ENCODE results near the gene ST3GAL6. TPM values are rescaled to one million over a fixed set of nuclear protein-coding genes. Genes with fewer than 3 reads are reported as not detected.

Gene ST3GAL6
- total RNA-seq, 1 experiment from 2014 or later = not detected

GRCh38 chr3:98744283-98744682 is 18.9 kb upstream of the ST3GAL6 start:
- Histone ChIP-seq H2AFZ (ENCODE audit: low read length) (no peak overlapping the region), H3K4me1 (ENCODE audit: low read length) (no peaks in the 10 kb centered on the region)

GRCh38 chr3:98745718-98746117 is 17.4 kb upstream of the ST3GAL6 start:
- no peaks in the 10 kb centered on the region for H4K20me1 ChIP-seq (ENCODE audit: insufficient read depth, low read depth, low read length)

More at GRCh38 chr3:98744283-98744682, 18.9 kb upstream of the ST3GAL6 start:
- H3K79me2 ChIP-seq (ENCODE audit: low read length) = no peaks in the 10 kb centered on the region
- H3K9me2 ChIP-seq (replicated peaks; ENCODE audit: insufficient read depth, low read length) = no peaks in the 10 kb centered on the region
- no peaks in the 10 kb centered on the region for H4K20me1 ChIP-seq (ENCODE audit: insufficient read depth, low read depth, low read length)
- DNase-seq = no peak
- no peaks in the 10 kb centered on the region for H3K36me3 ChIP-seq (ENCODE audit: insufficient read depth, low read length)
- no peak overlapping the region for H3K4me3 ChIP-seq (ENCODE audit: low read length)
- no peak overlapping the region for H3K27ac ChIP-seq (ENCODE audit: low read length)
- H3K27me3 ChIP-seq (ENCODE audit: low read length) = no peaks in the 10 kb centered on the region
- no peaks in the 10 kb centered on the region for H3K9me3 ChIP-seq (ENCODE audit: low read length)
- H3K4me2 ChIP-seq (ENCODE audit: low read depth, low read length, poor library complexity, severe bottlenecking) = no peak overlapping the region
- no peak overlapping the region for H3K9ac ChIP-seq (ENCODE audit: low read length)

GRCh38 chr3:98746122-98746521 is 17.0 kb upstream of the ST3GAL6 start:
- no peaks in the 10 kb centered on the region for H3K36me3 ChIP-seq (ENCODE audit: insufficient read depth, low read length)
- no peak overlapping the region for H3K4me2 ChIP-seq (ENCODE audit: low read depth, low read length, poor library complexity, severe bottlenecking)
- DNase-seq = no peak
- no peaks in the 10 kb centered on the region for H4K20me1 ChIP-seq (ENCODE audit: insufficient read depth, low read depth, low read length)
- H3K27ac ChIP-seq (ENCODE audit: low read length) = no peak overlapping the region
- H3K27me3 ChIP-seq (ENCODE audit: low read length) = no peaks in the 10 kb centered on the region
- H3K4me3 ChIP-seq (ENCODE audit: low read length) = no peak overlapping the region
- no peaks in the 10 kb centered on the region for H3K4me1 ChIP-seq (ENCODE audit: low read length)
- H3K9ac ChIP-seq (ENCODE audit: low read length) = no peak overlapping the region
- H3K9me3 ChIP-seq (ENCODE audit: low read length) = no peaks in the 10 kb centered on the region
- no peaks in the 10 kb centered on the region for H3K79me2 ChIP-seq (ENCODE audit: low read length)
- no peaks in the 10 kb centered on the region for H3K9me2 ChIP-seq (replicated peaks; ENCODE audit: insufficient read depth, low read length)
- no peak overlapping the region for H2AFZ ChIP-seq (ENCODE audit: low read length)

More at GRCh38 chr3:98745718-98746117, 17.4 kb upstream of the ST3GAL6 start:
- H3K9me3 ChIP-seq (ENCODE audit: low read length) = no peaks in the 10 kb centered on the region
- H3K9me2 ChIP-seq (replicated peaks; ENCODE audit: insufficient read depth, low read length) = no peaks in the 10 kb centered on the region
- no peak overlapping the region for H3K9ac ChIP-seq (ENCODE audit: low read length)
- H3K27ac ChIP-seq (ENCODE audit: low read length) = no peak overlapping the region
- H3K36me3 ChIP-seq (ENCODE audit: insufficient read depth, low read length) = no peaks in the 10 kb centered on the region
- no peaks in the 10 kb centered on the region for H3K4me1 ChIP-seq (ENCODE audit: low read length)
- no peak overlapping the region for H3K4me2 ChIP-seq (ENCODE audit: low read depth, low read length, poor library complexity, severe bottlenecking)
- no peaks in the 10 kb centered on the region for H3K27me3 ChIP-seq (ENCODE audit: low read length)
- H3K79me2 ChIP-seq (ENCODE audit: low read length) = no peaks in the 10 kb centered on the region
- no peak for DNase-seq
- H3K4me3 ChIP-seq (ENCODE audit: low read length) = no peak overlapping the region
- no peak overlapping the region for H2AFZ ChIP-seq (ENCODE audit: low read length)

GRCh38 chr3:98746882-98747281 is 16.3 kb upstream of the ST3GAL6 start:
- H3K9ac ChIP-seq (ENCODE audit: low read length) = no peak overlapping the region
- H4K20me1 ChIP-seq (ENCODE audit: insufficient read depth, low read depth, low read length) = no peaks in the 10 kb centered on the region
- no peaks in the 10 kb centered on the region for H3K27me3 ChIP-seq (ENCODE audit: low read length)
- H2AFZ ChIP-seq (ENCODE audit: low read length) = no peak overlapping the region
- H3K9me3 ChIP-seq (ENCODE audit: low read length) = no peaks in the 10 kb centered on the region
- H3K4me1 ChIP-seq (ENCODE audit: low read length) = no peaks in the 10 kb centered on the region
- DNase-seq = no peak
- no peaks in the 10 kb centered on the region for H3K79me2 ChIP-seq (ENCODE audit: low read length)
- no peak overlapping the region for H3K4me3 ChIP-seq (ENCODE audit: low read length)
- H3K9me2 ChIP-seq (replicated peaks; ENCODE audit: insufficient read depth, low read length) = no peaks in the 10 kb centered on the region
- H3K4me2 ChIP-seq (ENCODE audit: low read depth, low read length, poor library complexity, severe bottlenecking) = no peak overlapping the region
- H3K36me3 ChIP-seq (ENCODE audit: insufficient read depth, low read length) = no peaks in the 10 kb centered on the region
- no peak overlapping the region for H3K27ac ChIP-seq (ENCODE audit: low read length)

- H3K4me1 ChIP-seq (ENCODE audit: low read length) = no peaks in the 10 kb centered on the region
- no peak overlapping the region for H2AFZ ChIP-seq (ENCODE audit: low read length)
- H3K9ac ChIP-seq (ENCODE audit: low read length) = no peak overlapping the region
- H3K9me2 ChIP-seq (replicated peaks; ENCODE audit: insufficient read depth, low read length) = no peaks in the 10 kb centered on the region
- H3K36me3 ChIP-seq (ENCODE audit: insufficient read depth, low read length) = no peaks in the 10 kb centered on the region
- H3K4me2 ChIP-seq (ENCODE audit: low read depth, low read length, poor library complexity, severe bottlenecking) = no peak overlapping the region
- no peaks in the 10 kb centered on the region for H3K79me2 ChIP-seq (ENCODE audit: low read length)
- no peak for DNase-seq
- no peak overlapping the region for H3K4me3 ChIP-seq (ENCODE audit: low read length)
- H3K9me3 ChIP-seq (ENCODE audit: low read length) = no peaks in the 10 kb centered on the region
- H4K20me1 ChIP-seq (ENCODE audit: insufficient read depth, low read depth, low read length) = no peaks in the 10 kb centered on the region
- H3K27me3 ChIP-seq (ENCODE audit: low read length) = no peaks in the 10 kb centered on the region
- no peak overlapping the region for H3K27ac ChIP-seq (ENCODE audit: low read length)
Observed at GRCh38 chr3:98750276-98750919, 12.7 kb upstream of the ST3GAL6 start.

- no peaks in the 10 kb centered on the region for H3K36me3 ChIP-seq (ENCODE audit: insufficient read depth, low read length)
- H3K9me3 ChIP-seq (ENCODE audit: low read length) = no peaks in the 10 kb centered on the region
- DNase-seq = peak; percentile 31
- no peak overlapping the region for H3K27ac ChIP-seq (ENCODE audit: low read length)
- no peaks in the 10 kb centered on the region for H3K79me2 ChIP-seq (ENCODE audit: low read length)
- H2AFZ ChIP-seq (ENCODE audit: low read length) = no peak overlapping the region
- H3K4me2 ChIP-seq (ENCODE audit: low read depth, low read length, poor library complexity, severe bottlenecking) = no peak overlapping the region
- H4K20me1 ChIP-seq (ENCODE audit: insufficient read depth, low read depth, low read length) = no peaks in the 10 kb centered on the region
- no peaks in the 10 kb centered on the region for H3K27me3 ChIP-seq (ENCODE audit: low read length)
- H3K9ac ChIP-seq (ENCODE audit: low read length) = no peak overlapping the region
- no peak overlapping the region for H3K4me3 ChIP-seq (ENCODE audit: low read length)
- H3K9me2 ChIP-seq (replicated peaks; ENCODE audit: insufficient read depth, low read length) = no peaks in the 10 kb centered on the region
- H3K4me1 ChIP-seq (ENCODE audit: low read length) = no peaks in the 10 kb centered on the region
Observed at GRCh38 chr3:98754483-98754882, 8.7 kb upstream of the ST3GAL6 start.

GRCh38 chr3:98755601-98756000 is 7.5 kb upstream of the ST3GAL6 start:
- H3K36me3 ChIP-seq (ENCODE audit: insufficient read depth, low read length) = no peaks in the 10 kb centered on the region
- peak; percentile 16 for DNase-seq

GRCh38 chr3:98759629-98760028 is 3.5 kb upstream of the ST3GAL6 start:
- no peak overlapping the region for H3K27ac ChIP-seq (ENCODE audit: low read length)
- no peaks in the 10 kb centered on the region for H3K27me3 ChIP-seq (ENCODE audit: low read length)
- no peaks in the 10 kb centered on the region for H4K20me1 ChIP-seq (ENCODE audit: insufficient read depth, low read depth, low read length)
- H2AFZ ChIP-seq (ENCODE audit: low read length) = no peak overlapping the region
- H3K4me1 ChIP-seq (ENCODE audit: low read length) = no peaks in the 10 kb centered on the region
- no peaks in the 10 kb centered on the region for H3K9me3 ChIP-seq (ENCODE audit: low read length)
- no peaks in the 10 kb centered on the region for H3K9me2 ChIP-seq (replicated peaks; ENCODE audit: insufficient read depth, low read length)
- H3K4me2 ChIP-seq (ENCODE audit: low read depth, low read length, poor library complexity, severe bottlenecking) = no peak overlapping the region
- H3K4me3 ChIP-seq (ENCODE audit: low read length) = no peak overlapping the region
- H3K9ac ChIP-seq (ENCODE audit: low read length) = no peak overlapping the region
- H3K79me2 ChIP-seq (ENCODE audit: low read length) = no peaks in the 10 kb centered on the region
- peak; percentile 19 for DNase-seq
- no peaks in the 10 kb centered on the region for H3K36me3 ChIP-seq (ENCODE audit: insufficient read depth, low read length)

More at GRCh38 chr3:98755601-98756000, 7.5 kb upstream of the ST3GAL6 start:
- Histone ChIP-seq H3K27me3 (ENCODE audit: low read length) (no peaks in the 10 kb centered on the region), H3K4me2 (ENCODE audit: low read depth, low read length, poor library complexity, severe bottlenecking) (no peak overlapping the region), H2AFZ (ENCODE audit: low read length) (no peak overlapping the region), H3K79me2 (ENCODE audit: low read length) (no peaks in the 10 kb centered on the region), H3K4me1 (ENCODE audit: low read length) (no peaks in the 10 kb centered on the region), H3K9ac (ENCODE audit: low read length) (no peak overlapping the region), H3K27ac (ENCODE audit: low read length) (no peak overlapping the region), H3K4me3 (ENCODE audit: low read length) (no peak overlapping the region), H4K20me1 (ENCODE audit: insufficient read depth, low read depth, low read length) (no peaks in the 10 kb centered on the region), H3K9me2 (replicated peaks; ENCODE audit: insufficient read depth, low read length) (no peaks in the 10 kb centered on the region), H3K9me3 (ENCODE audit: low read length) (no peaks in the 10 kb centered on the region)

Measured in Karpas-422 (cell line).